ENCODE data around the gene MAT2A.

Gene MAT2A

GRCh38 chr2:85561280-85562212 is 22.6 kb downstream of the MAT2A start, which contains the start of gene GGCX:
Gene GGCX (minus strand): TSS chr2:85561493. CDS start chr2:85561428, 65 bp downstream.
- DNase-seq, result peak; percentile 90 to 98 (median 96)
- intact Hi-C loops (cut with DNase I), result loop anchor here (5.0 kb wide), 1 partner anchor 36 kb away; the partner anchor contains the start of gene RNF181

- no peak for DNase-seq
- intact Hi-C loops (cut with DNase I), result loop anchor here (5.0 kb wide), 1 partner anchor 33 kb away; the partner anchor contains the start of gene RNF181
Measured at GRCh38 chr2:85564144-85564563, 25.2 kb downstream of the MAT2A start.

DNA sequence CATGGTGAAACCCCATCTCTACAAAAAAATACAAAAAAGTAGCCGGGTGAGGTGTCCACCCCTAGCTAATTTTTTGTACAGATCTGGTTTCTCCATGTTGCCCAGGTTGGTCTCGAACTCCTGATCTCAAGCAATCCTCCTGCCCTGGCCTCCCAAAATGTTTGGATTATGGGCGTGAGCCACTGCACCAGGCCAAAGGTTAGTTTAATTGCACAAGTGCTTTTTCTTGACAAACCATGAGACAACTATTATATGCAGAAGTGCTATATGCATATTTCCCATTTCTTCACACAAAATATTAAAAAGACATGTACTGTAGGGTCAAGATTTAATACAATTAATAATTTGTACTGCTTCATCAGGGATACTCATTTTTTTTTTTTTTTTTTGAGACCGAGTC is 27.3 kb downstream of the MAT2A start:
- no peak for DNase-seq
- intact Hi-C loops (cut with DNase I), result no loop called here

GRCh38 chr2:85575739-85576138 is 36.8 kb downstream of the MAT2A start:
- DNase-seq, result no peak
- intact Hi-C loops (cut with DNase I), result no loop called here

GRCh38 chr2:85577063-85577385 is 38.1 kb downstream of the MAT2A start:
- no peak for DNase-seq
- intact Hi-C loops (cut with DNase I), result no loop called here

- peak in 3 of 42 donors; percentile 26 to 53 (median 42) for DNase-seq
- intact Hi-C loops (cut with DNase I), result no loop called here
Measured at GRCh38 chr2:85577386-85578242, 38.6 kb downstream of the MAT2A start, which contains the start of gene VAMP8. Gene VAMP8 (plus strand): TSS chr2:85577586. CDS start chr2:85577647, 61 bp downstream.

DNA sequence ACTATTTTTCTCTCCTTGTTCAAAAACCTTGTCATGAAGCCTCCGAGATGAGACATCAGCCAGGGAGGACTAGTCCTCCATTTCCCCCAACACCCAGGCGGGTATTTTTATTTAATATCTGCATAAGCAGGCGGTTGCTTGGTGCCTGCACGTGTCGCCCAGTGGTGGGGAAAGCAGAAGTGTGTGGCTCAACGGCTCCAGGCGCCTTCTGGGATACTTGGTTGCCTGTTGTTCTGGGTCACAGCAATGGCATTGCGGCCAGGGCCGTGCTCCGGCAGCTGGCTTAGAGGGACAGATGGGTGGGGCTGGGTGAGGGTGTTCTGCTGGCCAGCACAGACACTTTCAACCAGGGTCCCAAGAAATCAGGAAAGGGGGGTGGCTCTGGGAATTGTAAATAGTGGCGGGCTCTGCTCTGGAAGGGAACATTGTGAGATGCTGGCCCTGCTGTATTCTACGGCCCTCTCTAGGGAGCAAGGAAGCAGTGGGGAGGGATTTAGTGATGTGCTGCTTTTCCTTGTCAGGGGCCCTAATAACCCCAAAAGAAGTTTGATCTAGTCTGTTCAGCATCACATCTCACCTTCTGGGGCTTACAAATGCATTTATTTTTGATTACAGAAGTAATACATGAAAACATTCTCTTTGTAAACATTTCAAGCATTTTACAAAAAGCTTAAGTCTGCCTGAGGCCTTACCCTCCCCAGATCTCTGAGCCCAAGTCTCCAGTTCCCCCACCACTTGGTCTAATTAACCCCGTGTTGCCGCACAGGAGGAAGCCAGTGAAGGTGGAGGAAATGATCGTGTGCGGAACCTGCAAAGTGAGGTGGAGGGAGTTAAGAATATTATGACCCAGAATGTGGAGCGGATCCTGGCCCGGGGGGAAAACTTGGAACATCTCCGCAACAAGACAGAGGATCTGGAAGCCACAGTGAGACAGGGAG is 39.5 kb downstream of the MAT2A start:
- DNase-seq, result peak in 10 of 42 donors; percentile 6 to 59 (median 37)
- intact Hi-C loops (cut with DNase I), result no loop called here

DNA sequence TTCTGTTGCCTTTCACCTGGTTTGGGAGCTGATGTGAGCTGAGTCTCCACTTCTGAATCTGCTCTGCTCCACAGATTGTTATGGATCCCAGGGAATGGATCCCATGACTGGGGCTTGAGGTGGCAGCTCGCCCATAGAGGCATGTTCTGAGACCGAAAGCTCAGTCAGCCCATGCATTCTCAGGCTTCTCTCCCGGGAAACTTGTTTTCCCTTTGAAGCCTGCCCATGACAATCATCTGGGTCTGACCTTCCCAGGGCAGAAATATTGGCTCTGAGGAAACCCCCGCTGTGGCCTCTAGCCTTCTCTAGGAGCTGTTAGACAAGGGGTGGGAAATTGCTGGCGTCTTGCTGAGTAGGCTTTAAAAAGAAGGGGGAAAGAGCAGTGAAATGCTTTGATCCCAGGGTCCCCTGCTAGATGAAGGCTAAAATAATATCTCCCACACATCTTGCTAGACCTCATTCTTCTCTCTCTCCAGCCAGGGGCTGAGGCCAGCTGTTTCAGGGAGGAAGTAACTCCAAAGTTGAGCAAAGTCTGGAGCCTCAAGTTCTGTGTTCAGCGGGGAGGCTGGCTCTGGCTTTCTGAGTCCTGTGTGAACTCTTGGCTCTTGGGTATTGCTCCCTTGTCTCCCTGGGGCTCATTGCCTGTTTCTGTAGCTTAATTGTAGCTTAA is 40.4 kb downstream of the MAT2A start:
- intact Hi-C loops (cut with DNase I), result no loop called here
- peak in 2 of 42 donors; percentile 26 to 31 for DNase-seq

- intact Hi-C loops (cut with DNase I), result no loop called here
- no peak for DNase-seq
Measured at GRCh38 chr2:85580206-85580605, 41.2 kb downstream of the MAT2A start.

DNA sequence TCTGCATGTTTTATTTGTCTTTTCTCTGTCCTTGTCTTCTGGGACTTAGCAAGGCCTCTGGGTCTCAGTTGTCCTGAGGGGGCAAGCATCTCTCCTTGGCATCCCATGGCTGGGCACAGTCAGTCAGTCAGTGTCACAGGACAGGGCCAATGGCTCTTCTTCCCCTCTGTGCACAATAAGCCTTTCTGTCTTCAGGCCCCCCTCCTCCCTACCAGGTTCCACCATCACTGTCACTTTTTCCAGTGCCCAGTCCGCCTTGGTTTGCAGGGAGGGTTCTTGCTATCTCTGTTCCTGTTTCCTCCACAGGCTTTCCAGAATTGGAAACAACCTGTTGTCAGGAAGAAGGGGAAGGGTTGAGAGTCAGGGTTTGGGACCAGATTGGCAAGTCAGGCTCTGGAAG is 43.5 kb downstream of the MAT2A start:
- DNase-seq, result peak in 17 of 42 donors; percentile 22 to 75 (median 48)
- intact Hi-C loops (cut with DNase I), result no loop called here

DNA sequence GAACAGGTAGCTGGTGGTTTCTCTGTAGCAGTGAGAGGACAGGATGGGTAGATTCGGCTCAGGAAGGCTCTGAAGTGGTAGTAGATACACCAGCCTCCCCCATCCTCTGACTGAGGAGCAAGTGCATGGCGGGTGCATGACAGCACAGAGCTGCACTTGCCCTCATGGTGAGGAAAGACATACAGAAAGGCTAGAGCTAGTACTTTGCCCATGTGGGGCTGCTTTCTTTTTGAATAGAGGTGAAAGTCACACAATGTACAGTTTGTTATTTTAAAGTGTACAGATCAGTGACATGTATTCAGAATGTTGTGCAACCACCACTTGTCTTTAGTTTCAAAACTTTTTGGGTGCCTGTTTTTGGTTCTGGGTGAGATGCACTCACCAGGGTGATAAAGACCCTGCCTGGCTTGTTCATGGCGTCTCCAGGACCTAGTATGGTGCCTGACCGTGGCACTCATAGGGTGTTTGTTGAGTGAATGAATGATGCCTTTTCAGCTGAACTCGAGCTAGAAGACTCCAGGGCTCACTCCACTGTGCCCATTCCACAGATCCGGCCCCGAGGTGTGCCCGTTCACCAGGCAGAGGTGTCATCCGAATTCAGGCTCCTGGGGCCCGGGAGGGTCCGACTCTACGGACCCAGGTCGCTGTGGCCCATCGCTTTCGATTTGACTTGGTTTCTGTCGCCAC is 44.8 kb downstream of the MAT2A start:
- intact Hi-C loops (cut with DNase I), result no loop called here
- no peak for DNase-seq

GRCh38 chr2:85584354-85584856 is 45.4 kb downstream of the MAT2A start, which contains the start of gene VAMP5:
Gene VAMP5 (plus strand): TSS chr2:85584431. CDS start chr2:85584491, 60 bp downstream.
- intact Hi-C loops (cut with DNase I), result no loop called here
- DNase-seq, result peak in 9 of 42 donors; percentile 17 to 56 (median 39)

DNA sequence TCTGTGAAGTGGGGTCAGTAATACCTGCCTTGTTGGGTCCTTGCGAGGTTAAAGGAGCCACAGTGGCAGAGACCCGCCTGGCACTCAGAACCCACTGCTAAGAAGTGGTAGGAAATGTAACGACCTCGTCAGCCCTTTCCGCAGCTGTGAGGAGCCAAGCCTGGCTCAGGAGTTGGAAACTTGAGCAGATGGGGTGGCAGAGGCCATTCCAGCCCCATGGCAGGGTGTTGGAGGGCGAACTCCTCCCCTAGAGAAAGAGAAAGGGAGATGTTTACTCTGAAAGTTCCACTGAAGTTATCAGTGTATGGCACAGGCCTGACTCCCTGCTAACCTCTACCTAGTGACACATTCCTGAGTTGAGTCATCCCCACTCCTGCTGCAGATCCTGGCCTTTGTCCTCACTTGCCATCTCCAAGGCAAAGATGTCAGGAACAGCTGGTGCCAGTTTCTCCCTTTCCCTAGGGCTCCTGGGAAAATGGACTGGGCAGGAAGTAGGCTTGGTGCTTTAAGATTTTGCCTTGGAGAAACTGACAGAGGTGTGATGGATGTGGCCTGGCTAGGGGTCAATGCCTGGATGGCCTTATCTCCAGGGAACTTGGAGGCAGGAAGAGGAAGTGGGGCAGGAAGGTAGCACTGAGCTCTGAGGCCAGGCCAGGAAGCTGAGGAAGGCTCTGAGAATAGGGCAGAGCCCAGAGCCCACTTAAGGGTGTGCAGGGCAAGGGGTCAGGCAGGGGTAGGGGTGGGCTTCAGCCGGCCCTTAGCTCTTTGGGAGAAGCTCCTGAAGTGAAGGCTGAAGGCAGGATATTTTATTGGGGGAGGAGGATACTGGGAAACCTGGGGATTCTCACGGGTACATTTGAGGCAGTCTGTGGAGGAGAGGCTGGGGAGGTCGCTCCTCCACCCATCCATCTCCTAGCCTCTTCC is 46.2 kb downstream of the MAT2A start:
- no peak for DNase-seq
- intact Hi-C loops (cut with DNase I), result no loop called here

DNA sequence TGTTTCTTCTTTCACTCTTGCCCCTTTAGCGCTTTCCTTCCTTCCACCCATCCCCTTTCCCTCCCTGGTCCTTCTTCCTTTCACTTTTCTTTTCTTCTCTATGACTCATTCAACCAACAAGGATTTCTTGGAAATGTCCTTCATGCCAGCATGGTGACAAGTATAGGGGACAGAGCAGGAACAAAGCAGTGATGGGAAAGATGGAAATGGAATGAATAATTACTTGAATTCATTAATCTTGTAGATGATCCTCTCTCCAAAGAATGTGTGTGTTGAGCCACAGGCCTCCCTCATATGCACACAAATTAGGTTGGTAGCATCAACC is 46.8 kb downstream of the MAT2A start:
- DNase-seq, result no peak
- intact Hi-C loops (cut with DNase I), result no loop called here

DNA sequence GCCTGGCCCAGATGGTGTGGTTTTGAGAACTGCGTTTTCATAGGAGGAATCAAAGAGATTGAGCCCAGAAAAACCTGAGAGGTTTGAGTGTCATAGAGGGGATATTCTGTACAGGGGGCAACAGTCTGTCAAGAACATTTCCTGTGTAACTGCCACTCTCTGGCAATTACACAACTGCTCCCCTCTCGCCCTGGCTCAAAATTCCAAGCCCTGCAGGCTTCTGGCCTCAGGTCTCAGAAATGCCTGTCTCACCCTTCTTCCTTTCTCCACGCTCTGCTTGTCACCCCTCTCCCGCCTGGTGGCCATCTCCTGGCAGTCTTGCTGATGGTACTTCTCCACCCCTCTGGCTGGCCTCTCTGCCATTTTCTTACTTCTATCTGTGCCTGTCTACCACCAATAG is 49.3 kb downstream of the MAT2A start:
- DNase-seq, result no peak
- intact Hi-C loops (cut with DNase I), result no loop called here

DNA sequence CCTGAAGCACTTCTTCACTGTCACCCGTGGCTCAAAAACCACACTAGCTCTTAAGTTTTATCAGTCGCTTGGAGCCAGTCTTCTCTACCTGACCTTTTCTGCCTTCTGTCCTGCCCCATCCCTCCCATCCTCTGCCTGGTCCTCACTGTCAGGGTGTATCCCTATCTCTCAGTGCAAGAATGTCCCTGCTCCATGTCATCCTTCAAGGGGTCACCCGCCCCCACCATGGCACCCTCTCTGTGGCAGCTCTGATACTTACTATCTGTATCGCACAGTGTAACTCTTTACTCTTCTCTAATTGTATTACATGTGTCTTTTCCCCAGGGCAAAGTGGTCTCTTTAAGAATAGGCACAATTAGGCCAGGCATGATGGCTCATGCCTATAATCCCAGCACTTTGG is 49.7 kb downstream of the MAT2A start:
- intact Hi-C loops (cut with DNase I), result no loop called here

More for the DNA sequence above, 49.7 kb downstream of the MAT2A start:
- DNase-seq, result no peak
